Inferior parietal cortex (tissue), 1 donor: ENCODE results near the gene TMEM170B.

ENCODE experiments used
- DNase-seq: peaks from one replicate; pipeline ENCODE4 v3.0.0-alpha.2; 2016; ENCODE audit errors: extremely low spot score

Gene TMEM170B

GRCh38 chr6:11616200-11616611 is 78.7 kb downstream of the TMEM170B start:
- no peak for DNase-seq

DNA sequence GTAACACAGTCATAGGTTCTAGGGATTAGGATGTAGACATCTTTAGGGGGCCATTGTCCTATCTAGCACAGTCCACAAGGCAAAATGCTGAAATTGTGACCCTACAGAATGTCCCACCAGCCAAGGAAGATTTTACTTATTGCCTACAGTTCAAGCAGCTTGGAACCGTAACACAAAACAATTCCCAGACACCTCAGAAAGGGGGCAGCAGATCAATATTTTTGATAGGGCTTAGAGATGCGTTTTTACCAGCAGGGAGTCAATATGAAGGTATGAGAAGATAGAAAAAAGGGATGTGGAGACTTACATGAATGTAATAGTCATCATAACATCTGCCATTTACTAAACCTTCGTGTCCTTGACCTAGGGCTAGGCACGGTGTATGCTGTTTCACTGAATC is 81.0 kb downstream of the TMEM170B start:
- DNase-seq: no peak

DNA sequence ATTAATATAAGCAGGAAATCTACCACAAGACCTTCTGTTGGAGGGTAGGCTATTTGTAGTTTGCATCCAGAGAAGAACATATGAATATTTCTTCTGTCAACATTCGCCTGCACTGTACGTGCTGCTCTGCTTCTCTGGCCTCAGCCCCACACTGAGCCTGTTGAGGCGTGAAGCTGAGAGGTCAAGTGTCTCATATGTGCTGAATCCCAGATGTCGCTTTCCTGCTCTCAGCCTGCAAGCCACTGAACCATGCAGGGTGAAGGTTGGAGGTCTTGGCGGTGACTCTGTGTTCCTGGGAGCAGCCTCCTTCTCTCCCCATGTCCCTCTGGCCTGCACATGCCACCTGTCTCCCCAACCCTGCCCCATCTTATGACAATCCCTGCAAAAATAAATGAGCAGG is 83.6 kb downstream of the TMEM170B start:
- no peak for DNase-seq

GRCh38 chr6:11622156-11622555 is 84.6 kb downstream of the TMEM170B start:
- DNase-seq: no peak

- no peak for DNase-seq
These were observed 85.7 kb downstream of the TMEM170B start for GRCh38 chr6:11623272-11623671.

DNA sequence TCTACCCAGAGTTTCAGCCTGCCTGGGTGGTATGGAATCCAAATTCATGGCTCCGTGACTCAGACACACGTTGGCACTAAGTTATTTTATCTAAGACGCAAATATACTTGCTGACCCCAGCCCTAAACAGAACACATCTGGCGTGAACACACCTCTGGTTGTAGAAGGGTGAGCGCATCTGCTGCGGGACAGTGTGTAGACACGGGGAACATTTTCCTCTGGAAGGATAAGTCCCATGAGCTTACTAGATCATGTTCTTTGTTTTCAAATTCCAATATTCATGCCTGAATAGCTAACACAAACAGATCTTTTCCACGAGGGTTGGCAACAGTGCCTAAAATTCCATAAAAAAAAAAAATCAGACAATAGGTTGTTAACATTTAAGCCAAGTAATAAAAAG is 87.8 kb downstream of the TMEM170B start:
- no peak for DNase-seq

- DNase-seq: no peak
These were observed 88.8 kb downstream of the TMEM170B start for GRCh38 chr6:11626356-11626755.

DNA sequence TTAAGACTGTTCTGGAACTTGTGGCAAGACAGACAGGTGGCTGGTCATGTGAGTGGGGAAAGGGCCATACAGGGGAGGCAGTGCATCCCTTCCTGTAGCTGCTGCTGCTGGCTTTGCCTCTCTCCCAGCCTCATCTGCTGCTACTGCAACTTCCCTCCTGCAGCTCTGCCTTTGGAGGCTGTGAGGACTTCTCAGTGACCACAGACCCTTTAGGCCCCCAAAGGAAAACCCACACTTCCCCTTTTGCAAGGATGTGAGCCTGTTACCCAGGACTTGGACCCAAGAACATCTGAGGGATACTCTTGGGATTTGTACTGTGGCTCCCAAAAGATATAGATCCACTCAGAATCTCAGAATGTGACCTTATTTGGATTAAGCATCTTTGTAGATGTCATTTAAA is 91.0 kb downstream of the TMEM170B start:
- DNase-seq: no peak

DNA sequence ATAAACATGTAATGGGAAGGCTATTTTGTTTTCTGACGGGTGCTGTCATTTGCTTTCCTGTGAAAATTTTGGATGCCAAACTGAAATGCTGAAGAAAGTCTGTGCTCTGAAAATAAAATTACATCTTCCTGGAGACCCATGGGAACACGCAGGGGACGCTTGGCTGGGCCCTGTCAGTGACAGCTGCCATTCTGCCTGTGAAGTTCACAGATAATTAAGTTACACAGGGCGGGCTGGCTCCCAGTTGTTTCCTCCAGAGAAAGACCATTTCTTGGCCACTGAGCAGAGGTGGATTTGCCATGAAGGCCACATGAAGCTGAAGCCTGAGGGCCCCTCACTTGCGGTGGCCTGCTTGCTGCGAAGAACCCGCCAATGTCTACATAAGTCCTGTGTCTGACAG is 93.5 kb downstream of the TMEM170B start:
- no peak for DNase-seq

- no peak for DNase-seq
These were observed 94.0 kb downstream of the TMEM170B start for GRCh38 chr6:11631539-11631938.

DNA sequence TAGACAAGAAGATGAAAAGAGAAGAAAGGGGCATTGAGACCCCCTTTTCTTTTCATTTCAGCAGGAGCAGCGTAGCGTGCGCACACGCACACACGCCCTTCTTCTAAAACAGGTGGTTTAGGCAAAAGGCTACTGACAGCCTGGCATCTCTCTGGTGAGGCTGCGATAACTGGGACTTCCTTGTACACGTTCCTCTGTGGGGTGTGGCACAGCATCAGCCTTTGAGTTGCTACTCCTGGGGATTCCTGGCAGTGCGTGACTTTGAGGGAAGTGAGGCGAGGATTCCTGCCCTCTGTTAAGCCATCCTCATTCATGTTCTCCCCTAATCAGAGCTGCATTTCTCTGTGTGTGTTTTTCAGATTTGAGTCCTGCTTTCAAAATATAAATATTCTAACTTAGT is 94.7 kb downstream of the TMEM170B start:
- DNase-seq: no peak

GRCh38 chr6:11632795-11633511 is 95.4 kb downstream of the TMEM170B start:
- no peak for DNase-seq
